Kidney tubule cell (primary cell): ENCODE measurements around the gene ZNF473.

Source experiments
- DNase-seq: peaks from one replicate; pipeline ENCODE4 v3.0.0-alpha.2; 2018; ENCODE audit warnings: low spot score

The ZNF473 gene

DNA sequence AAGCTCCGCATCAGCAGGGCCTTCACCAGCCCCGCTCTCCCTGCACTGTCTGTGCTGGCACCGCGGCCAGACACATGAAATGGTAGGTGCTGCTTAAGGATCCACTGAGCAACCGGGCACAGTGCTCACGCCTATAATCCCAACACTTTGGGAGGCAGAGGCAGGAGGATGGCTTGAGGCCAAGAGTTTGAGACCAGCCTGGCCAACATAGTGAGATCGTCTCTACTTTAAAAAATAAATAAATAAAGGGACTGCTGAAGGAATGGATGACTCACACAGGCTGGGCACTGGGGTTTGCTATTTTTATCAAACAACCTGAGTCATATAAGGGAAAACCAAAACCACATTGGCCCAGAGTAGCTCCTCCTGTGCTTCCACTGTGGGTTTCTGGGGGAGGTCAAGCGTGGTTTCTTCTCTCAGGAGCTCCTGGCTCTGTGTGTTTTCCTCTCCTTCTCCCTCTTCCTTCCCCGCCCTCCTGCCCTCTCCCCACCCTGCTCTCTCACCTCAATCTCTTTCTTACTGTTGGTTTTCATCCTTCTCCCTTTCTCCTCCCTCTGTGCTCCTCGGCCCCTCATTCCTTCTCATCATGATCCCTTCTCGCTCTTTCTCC, 21.9 kb upstream of the ZNF473 start:
- DNase-seq, result peak; percentile 98

DNA sequence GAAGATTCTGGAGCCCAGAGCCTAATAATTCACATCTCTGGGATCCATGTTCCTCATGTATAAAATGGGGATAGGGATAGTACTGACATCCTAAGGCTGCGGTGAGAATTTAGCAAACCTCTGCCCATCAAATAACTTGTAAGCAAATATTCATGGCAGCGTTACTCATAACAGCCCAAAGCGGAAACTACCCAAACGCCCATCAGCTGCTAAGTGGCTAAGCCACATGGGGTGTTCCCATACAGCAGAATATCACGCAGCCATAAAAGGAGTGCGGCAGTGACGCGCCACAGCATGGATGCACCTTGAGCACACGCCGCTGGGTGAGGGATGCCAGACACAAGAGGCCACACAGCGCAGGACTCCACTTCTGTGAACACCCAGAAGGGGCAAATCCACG, 20.4 kb upstream of the ZNF473 start:
- no peak for DNase-seq

DNA sequence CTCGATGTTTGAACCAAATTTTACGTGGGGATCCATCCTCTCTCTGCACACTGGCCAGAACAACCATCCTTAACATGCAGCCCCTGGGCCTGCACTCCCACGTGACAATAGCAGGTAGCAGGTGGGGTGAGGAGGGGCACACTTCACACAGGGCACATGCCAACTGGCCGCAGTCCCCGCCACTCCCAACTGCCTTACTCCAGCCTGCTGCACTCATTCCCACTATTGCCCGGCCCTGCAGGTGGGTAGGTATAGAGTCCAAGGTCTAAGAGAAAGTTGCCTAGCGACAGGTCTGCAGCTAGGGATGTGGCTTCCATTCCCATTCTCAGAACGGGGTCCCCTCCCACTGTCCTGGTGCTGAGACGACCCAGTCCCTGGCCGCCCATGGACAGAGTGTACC, 18.6 kb upstream of the ZNF473 start:
- DNase-seq, result no peak

- no peak for DNase-seq
Measured at GRCh38 chr19:50007947-50008346, 17.9 kb upstream of the ZNF473 start.

- no peak for DNase-seq
Measured at GRCh38 chr19:50008532-50008931, 17.3 kb upstream of the ZNF473 start.

DNA sequence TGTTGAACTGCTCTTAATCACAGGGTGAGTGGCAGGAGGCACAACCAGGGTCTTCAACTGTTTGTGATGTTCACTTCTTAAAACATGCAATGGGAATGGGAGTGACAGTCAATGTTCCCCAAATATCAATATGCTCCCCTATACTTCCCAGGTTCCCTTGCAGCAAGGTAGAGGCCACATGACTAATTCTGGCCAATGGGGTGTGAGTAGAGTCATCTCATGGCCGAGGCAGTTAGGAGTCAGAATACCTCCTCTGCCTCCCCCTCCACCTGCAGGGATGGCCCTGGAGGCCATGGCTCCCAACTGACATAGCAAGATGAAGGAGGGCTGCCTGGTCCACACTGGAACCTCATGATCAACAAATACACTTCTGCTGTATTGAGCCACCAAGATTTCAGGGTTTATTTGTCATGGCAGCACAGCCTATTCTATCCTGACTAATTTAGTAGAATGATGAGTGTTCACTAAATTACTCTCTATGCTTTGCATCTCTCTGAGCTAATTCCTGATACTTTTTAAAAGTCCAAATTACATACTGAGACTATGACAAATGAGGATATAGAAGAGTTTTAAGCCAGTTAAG, 9.5 kb upstream of the ZNF473 start:
- DNase-seq, result no peak

- peak; percentile 94 for DNase-seq
Measured at GRCh38 chr19:50020481-50020880, 5.3 kb upstream of the ZNF473 start.

- peak; percentile 41 for DNase-seq
Measured at GRCh38 chr19:50022823-50023222, 3.0 kb upstream of the ZNF473 start.

- DNase-seq, result no peak
Measured at GRCh38 chr19:50024719-50025021, 1.1 kb upstream of the ZNF473 start.

GRCh38 chr19:50025022-50025793, 597 bp upstream of the ZNF473 start, which contains the start of gene VRK3:
Gene VRK3, minus strand, starts transcription at chr19:50025372. Its CDS starts 9,210 bp downstream, at chr19:50016162.
- peak; percentile 100 for DNase-seq

- DNase-seq, result no peak
Measured at GRCh38 chr19:50026550-50026906, 723 bp downstream of the ZNF473 start.

DNA sequence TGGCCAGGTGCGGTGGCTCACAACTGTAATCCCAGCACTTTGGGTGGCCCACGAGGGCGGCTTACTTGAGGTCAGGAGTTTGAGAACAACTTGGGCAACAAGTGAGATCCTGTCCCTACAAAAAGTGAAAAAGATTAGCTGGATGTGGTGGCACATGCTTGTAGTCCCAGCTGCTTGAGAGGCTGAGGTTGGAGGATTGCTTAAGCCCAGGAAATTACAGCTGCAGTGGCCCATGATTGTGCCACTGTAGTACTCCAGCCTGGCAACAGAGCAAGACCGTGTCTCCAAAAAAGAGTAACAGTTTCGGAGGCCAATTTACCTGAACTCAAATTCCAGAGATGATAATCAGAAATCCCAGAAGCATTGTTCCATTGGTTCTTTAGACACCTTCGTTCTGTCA, 4.4 kb downstream of the ZNF473 start:
- no peak for DNase-seq

DNA sequence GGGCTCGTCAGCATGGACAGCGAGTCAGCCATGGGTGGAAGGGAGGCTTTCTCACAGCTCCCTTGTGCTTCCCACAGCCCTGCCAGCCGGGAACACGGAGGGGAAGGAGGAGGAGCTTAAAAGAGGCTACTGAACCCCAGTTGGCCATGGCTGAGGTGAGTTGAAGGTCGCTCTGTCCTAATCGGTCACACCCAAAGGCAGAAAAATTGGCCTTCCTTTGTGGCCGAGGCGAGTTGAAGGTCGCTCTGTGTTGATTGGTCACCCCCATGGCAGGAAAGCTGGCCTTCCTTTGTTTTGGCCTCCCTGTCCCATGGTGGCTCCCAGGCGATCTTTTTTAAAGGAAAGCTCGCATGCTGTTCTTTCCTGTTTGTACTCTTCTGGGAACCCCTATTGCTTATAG, 5.1 kb downstream of the ZNF473 start:
- no peak for DNase-seq

DNA sequence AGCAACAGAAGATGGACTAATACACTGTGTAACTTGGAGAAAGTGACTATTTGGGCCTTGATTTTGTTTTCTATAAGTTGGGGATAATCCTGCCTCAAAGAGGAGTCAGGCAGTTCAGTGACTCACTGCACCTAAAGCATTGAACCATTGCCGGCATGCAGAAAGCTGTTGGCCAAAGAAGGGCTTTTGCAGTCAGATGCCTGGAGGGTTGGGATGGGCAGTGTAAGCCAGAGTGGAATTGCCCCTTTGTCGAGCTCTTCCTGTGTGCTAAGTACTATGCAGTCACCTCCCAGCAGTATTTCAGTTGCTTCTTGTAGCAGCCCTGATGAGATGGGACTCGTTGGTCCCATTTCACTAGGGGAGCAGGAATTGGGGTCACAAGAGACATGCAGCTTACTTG, 11.1 kb downstream of the ZNF473 start:
- DNase-seq, result peak; percentile 55

DNA sequence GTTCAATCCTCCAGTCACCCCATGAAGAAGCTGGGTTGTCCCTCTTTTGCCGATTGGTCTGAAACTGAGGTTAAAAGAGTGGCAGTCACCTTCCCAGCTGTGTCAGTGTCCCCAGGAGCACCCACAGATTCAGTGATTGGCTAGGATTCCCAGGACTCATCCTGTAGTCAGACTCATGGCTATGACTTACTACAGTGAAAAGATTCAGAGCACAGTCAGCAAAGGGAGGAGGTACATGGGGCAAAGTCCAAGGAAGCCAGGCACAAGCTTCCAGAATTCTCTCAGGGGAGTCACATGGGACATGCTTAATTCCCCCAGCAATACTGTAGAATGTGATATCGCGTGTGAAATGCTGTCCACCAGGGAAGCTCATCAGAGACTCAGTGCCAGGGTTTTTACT, 14.2 kb downstream of the ZNF473 start:
- peak; percentile 54 for DNase-seq

DNA sequence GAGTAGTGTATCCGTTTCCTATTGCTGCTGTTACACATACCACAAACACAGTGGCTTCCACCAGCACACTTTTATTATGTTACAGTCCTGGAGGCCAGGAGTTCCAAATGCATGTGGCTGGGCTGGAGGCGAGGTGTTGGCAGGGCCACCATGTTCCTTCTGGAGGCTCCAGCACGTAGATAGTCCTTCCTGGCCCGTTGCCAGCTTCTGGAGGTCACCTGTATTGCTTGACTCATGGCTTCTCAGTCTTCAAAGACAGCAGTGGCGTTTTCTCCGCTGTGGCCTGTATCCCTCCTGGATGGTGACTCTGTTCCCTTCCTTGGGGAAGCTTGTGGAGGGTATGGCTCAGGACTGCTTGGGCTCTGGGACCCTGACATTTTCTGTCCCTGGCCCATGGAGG, 15.2 kb downstream of the ZNF473 start:
- no peak for DNase-seq

DNA sequence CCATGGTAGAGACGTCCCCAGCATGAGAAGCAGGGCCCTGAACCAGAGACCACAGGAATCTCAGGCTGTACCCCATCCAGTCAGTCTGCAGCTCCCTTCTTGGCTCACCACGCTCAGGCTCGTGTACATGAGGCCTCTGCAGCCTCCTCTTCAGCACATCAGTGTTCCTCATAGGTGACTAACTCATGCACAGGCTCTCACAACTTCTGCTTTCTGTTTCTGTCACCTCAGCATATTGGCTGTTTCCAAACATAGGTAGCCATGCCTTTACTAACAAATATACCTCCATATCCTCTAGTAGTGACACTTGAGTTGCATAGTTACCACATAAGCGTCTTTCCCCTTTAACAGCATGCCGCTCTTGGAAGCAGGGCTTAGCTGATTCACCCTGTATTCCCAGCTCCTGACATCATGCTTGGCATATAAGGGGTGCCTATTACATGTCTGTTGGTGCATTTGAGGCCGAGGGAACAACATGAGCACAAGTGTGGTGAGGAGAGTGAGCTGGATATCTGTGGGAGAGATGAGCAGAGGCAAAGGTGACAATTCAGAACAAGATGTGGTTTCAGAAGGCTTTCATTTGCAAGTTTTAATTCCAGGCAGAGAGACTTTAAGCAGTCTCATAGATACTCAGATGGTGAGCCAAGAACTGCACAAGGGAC, 16.7 kb downstream of the ZNF473 start:
- no peak for DNase-seq

DNA sequence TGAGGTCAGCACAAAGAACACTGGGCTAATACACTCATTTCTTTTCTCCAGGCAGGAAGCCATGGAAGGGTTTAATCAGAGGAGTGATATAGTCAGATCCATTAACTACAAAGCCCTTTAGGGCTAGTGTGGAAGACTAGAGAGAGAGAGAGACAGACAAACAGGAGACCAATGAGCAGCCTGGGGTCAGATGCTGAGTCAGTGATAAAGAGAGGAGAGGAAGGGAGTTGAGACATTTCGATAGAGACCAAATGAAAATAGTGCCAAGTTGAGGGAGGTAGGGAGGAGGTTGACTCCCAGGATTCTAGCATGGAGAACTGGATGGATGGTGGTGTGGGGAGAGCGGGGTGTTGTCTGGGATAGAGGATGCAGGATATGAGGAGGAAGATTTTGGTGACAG, 18.2 kb downstream of the ZNF473 start:
- DNase-seq, result no peak

DNA sequence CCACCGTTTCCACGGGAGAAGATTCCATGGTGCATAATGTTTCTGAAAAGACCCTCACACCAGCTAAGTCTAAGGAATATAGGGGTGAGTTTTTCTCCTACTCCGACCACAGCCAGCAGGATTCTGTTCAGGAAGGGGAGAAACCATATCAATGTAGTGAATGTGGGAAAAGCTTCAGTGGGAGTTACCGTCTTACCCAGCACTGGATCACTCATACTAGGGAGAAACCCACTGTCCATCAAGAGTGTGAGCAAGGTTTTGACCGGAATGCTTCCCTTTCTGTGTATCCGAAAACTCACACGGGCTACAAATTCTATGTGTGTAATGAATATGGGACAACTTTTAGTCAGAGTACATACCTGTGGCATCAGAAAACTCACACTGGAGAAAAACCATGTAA, 19.1 kb downstream of the ZNF473 start:
- no peak for DNase-seq

DNA sequence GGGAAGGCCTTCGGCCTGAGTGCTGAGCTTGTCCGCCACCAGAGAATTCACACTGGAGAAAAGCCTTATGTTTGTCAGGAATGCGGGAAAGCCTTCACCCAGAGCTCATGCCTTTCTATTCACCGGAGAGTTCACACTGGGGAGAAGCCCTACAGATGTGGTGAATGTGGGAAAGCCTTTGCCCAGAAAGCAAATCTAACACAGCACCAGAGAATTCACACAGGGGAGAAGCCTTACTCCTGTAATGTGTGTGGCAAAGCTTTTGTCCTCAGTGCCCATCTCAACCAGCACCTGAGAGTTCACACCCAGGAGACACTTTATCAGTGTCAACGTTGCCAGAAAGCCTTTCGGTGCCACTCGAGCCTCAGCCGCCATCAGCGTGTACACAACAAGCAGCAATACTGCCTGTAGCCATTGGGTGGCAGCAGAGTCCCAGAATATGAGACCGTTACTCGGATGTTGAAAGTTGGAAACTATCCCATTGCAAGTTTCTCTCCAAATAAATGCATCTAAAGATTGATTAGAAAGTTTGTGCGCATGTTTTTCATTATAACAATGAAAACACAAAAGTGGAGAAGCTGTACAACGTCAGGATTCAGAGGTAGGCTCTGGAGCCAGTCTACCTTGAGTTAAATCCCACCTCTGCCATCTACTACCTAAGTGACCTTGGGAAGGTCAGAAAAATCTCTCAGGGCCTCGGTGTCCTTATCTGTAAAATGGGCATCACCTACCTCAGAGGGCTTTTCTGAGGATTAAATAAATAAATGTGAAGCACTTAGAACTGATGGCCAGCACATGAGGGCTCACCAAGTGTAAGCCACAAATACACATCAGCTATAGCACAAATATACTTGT, 21.1 kb downstream of the ZNF473 start:
- peak; percentile 21 for DNase-seq

DNA sequence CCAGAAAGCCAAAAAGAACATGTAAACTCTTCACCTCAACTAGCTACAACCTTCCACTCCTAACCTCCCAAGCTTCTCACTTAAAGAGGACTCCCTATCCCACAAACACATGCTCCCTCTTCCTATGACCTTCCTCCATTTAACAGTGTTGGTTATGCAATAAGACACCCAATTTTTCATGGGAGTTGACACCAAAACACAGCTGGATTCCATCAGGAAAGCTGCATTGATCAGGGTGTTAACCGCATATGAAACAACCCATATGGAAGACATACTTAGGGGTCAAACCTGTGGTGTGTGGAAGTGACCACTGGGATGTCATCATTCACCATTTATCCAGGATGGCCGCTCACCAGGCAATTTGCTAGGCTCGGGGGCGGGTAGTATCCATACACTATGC, 21.9 kb downstream of the ZNF473 start:
- DNase-seq, result no peak
